HCT116 (cell line): ENCODE results near the gene PLCB4. TPM values are rescaled to one million over a fixed set of nuclear protein-coding genes. Genes with fewer than 3 reads are reported as not detected.

Experiments
- ATAC-seq: fragments of 200-7000 bp; cut with Tn5 transposase; 2 replicates; pipeline ENCODE4 v1.9.1; 2020; ENCODE audit warnings: mild to moderate bottlenecking, moderate library complexity
- BruUV-seq: library from RNA; stranded (reverse); fragments of 400-500 nt; replicated peaks from 2 replicates; lab custom pipeline; 2021; lab: Mats Ljungman, UMichigan
- CTCF ChIA-PET: fragments of 300-600 bp; sonication (Branson Sonifier 250); formaldehyde crosslinking; loops from one replicate; lab custom pipeline; 2021; ENCODE audit warnings: antibody characterized with exemption; lab: Charles Lee
- POLR2A ChIA-PET: fragments of 300-600, 350-600 bp; sonication (Branson Sonifier 250); formaldehyde crosslinking; loops from one replicate; lab custom pipeline; 2021; ENCODE audit warnings: antibody characterized with exemption; lab: Charles Lee
- RAD21 ChIA-PET, 2 experiments: fragments of 300-600 bp; sonication (Branson Sonifier 250); formaldehyde crosslinking; loops; one replicate each; lab custom pipeline; 2023; ENCODE audit warnings: low total read pairs in 2 of 2; ENCODE audit not compliant: uncharacterized antibody in 2 of 2, unreplicated experiment in 2 of 2, low non-redundant PET in 1 of 2; lab: Charles Lee
- DNase-seq: peaks from one replicate; pipeline ENCODE4 v3.0.0-alpha.2; 2010; ENCODE audit warnings: low read depth, low spot score
- H2AFZ ChIP-seq: fragments of 200-600 bp; shearing (Covaris generic), sonication (generic); 2 replicates; pipeline ENCODE4 v1.6.1; 2017; ENCODE audit warnings: low read depth, mixed run types, mixed read lengths, antibody characterized with exemption, low read length; ENCODE audit not compliant: poor library complexity, severe bottlenecking
- H3K27ac ChIP-seq: 2 replicates; pipeline ENCODE4 v1.5.1; 2012; ENCODE audit warnings: low read depth, low read length
- H3K27me3 ChIP-seq: fragments of 200-600 bp; sonication (generic); 2 replicates; pipeline ENCODE4 v1.6.1; 2016; ENCODE audit warnings: mixed run types, low read length, mixed read lengths; ENCODE audit not compliant: insufficient read depth
- H3K36me3 ChIP-seq, 2 experiments: fragments of 200-500 bp in 1 of 2; fragments of 200-600 bp in 1 of 2; sonication (Bioruptor generic) in 1 of 2; sonication (generic) in 1 of 2; 2 replicates each; pipeline versions ENCODE4 v1.5.1 to v1.6.1; 2014 to 2016; ENCODE audit warnings: low read length in 2 of 2, inconsistent platforms in 1 of 2, mixed read lengths in 1 of 2, mixed run types in 1 of 2; ENCODE audit not compliant: insufficient read depth in 2 of 2, control insufficient read depth in 1 of 2
- H3K4me1 ChIP-seq, 2 experiments: fragments of 200-600 bp in 1 of 2; sonication (generic) in 1 of 2; 2 replicates each; pipeline versions ENCODE4 v1.5.1 to v1.6.1; 2012 to 2017; ENCODE audit warnings: low read length in 2 of 2, inconsistent platforms in 1 of 2, mild to moderate bottlenecking in 1 of 2, mixed read lengths in 1 of 2, mixed run types in 1 of 2, moderate library complexity in 1 of 2; ENCODE audit not compliant: insufficient read depth in 2 of 2, control insufficient read depth in 1 of 2
- H3K4me2 ChIP-seq: fragments of 200-600 bp; sonication (generic); 2 replicates; pipeline ENCODE4 v1.6.1; 2017; ENCODE audit warnings: mixed run types, low read length, mixed read lengths
- H3K4me3 ChIP-seq, 2 experiments: fragments of 200-600 bp in 1 of 2; sonication (generic) in 1 of 2; replicated peaks in 1 of 2; 2 replicates each; pipeline ENCODE4 v1.5.1; 2011 to 2016; ENCODE audit warnings: low read length in 2 of 2, control low read depth in 1 of 2, low read depth in 1 of 2, mild to moderate bottlenecking in 1 of 2, mixed read lengths in 1 of 2, mixed run types in 1 of 2
- H3K79me2 ChIP-seq: fragments of 200-600 bp; sonication (generic); 2 replicates; pipeline ENCODE4 v1.6.1; 2017; ENCODE audit warnings: mild to moderate bottlenecking, mixed run types, low read length, moderate library complexity, mixed read lengths; ENCODE audit not compliant: insufficient read depth
- H3K9ac ChIP-seq: fragments of 200-600 bp; sonication (generic); 2 replicates; pipeline ENCODE4 v1.6.1; 2016; ENCODE audit warnings: low read length, mixed read lengths
- H3K9me2 ChIP-seq: fragments of 200-600 bp; sonication (generic), shearing (Covaris generic); 2 replicates; pipeline ENCODE4 v1.6.1; 2017; ENCODE audit warnings: mixed run types, mild to moderate bottlenecking, moderate library complexity; ENCODE audit not compliant: insufficient read depth
- H3K9me3 ChIP-seq, 2 experiments: fragments of 200-500 bp in 1 of 2; fragments of 200-600 bp in 1 of 2; sonication (Bioruptor generic) in 1 of 2; sonication (generic) in 1 of 2; 2 replicates each; pipeline ENCODE4 v1.6.1; 2014 to 2017; ENCODE audit warnings: low read length in 2 of 2, mixed read lengths in 2 of 2, inconsistent platforms in 1 of 2, low read depth in 1 of 2, mild to moderate bottlenecking in 1 of 2, mixed run types in 1 of 2, moderate library complexity in 1 of 2; ENCODE audit not compliant: control insufficient read depth in 1 of 2, insufficient read depth in 1 of 2
- H4K20me1 ChIP-seq: fragments of 200-600 bp; sonication (generic), shearing (Covaris generic); 2 replicates; pipeline ENCODE4 v1.6.1; 2017; ENCODE audit warnings: mixed run types, mild to moderate bottlenecking, moderate library complexity; ENCODE audit not compliant: insufficient read depth
- CBX3 ChIP-seq: IDR thresholded peaks from 2 replicates; pipeline ENCODE4 v1.6.1; 2012; ENCODE audit warnings: low read depth
- CEBPB ChIP-seq: IDR thresholded peaks from 2 replicates; pipeline ENCODE4 v1.6.1; 2012; ENCODE audit warnings: low read depth
- EGR1 ChIP-seq: IDR thresholded peaks from 2 replicates; pipeline ENCODE4 v1.6.1; 2012; ENCODE audit warnings: low read depth
- ELF1 ChIP-seq: IDR thresholded peaks from 2 replicates; pipeline ENCODE4 v1.6.1; 2012; ENCODE audit warnings: low read depth, borderline replicate concordance
- EZH2 ChIP-seq: fragments of 200-600 bp; sonication (generic); IDR thresholded peaks from 2 replicates; pipeline ENCODE4 v1.6.1; 2017; ENCODE audit warnings: antibody characterized with exemption, mixed run types
- FOSL1 ChIP-seq: IDR thresholded peaks from 2 replicates; pipeline ENCODE4 v1.6.1; 2012; ENCODE audit warnings: low read depth
- POLR2AphosphoS5 ChIP-seq: IDR thresholded peaks from 2 replicates; pipeline ENCODE4 v1.6.1; 2011; ENCODE audit warnings: mild to moderate bottlenecking, low read depth, low read length, moderate library complexity
- RAD21 ChIP-seq: IDR thresholded peaks from 2 replicates; pipeline ENCODE4 v1.6.1; 2012; ENCODE audit warnings: low read depth, mild to moderate bottlenecking
- SIN3A ChIP-seq: IDR thresholded peaks from 2 replicates; pipeline ENCODE4 v1.6.1; 2012; ENCODE audit warnings: low read depth
- SP1 ChIP-seq: IDR thresholded peaks from 2 replicates; pipeline ENCODE4 v1.6.1; 2012; ENCODE audit warnings: low read depth
- SRF ChIP-seq: IDR thresholded peaks from 2 replicates; pipeline ENCODE4 v1.6.1; 2012; ENCODE audit warnings: low read depth
- TCF7L2 ChIP-seq: IDR thresholded peaks from 2 replicates; pipeline ENCODE4 v1.7.0; 2011; ENCODE audit warnings: borderline replicate concordance, inconsistent platforms; ENCODE audit not compliant: insufficient read depth, insufficient read length; ENCODE audit errors: extremely low read depth
- YY1 ChIP-seq: IDR thresholded peaks from 2 replicates; pipeline ENCODE4 v1.6.1; 2011; ENCODE audit warnings: low read length, low read depth, moderate library complexity, mild to moderate bottlenecking; ENCODE audit not compliant: insufficient replicate concordance; ENCODE audit errors: extremely low read depth
- ZFX ChIP-seq: fragments of 450-650 bp; IDR thresholded peaks from 2 replicates; pipeline ENCODE4 v1.6.1; 2017
- ZNF274 ChIP-seq: fragments of 200-500 bp; sonication (Bioruptor generic); IDR thresholded peaks from 2 replicates; pipeline ENCODE4 v1.6.1; 2014; ENCODE audit warnings: mild to moderate bottlenecking, low read depth, low read length, inconsistent platforms
- intact Hi-C: fragments of 100-400 bp; cut with micrococcal nuclease; formaldehyde crosslinking; loops from 2 replicates; pipeline ENCODE4 v1.10.0; 2022
- total RNA-seq: library from RNA; stranded (reverse); gene quantifications from one replicate; pipeline ENCODE4 v1.2.1, GENCODE V29; 2021; ENCODE audit not compliant: unreplicated experiment
- TF ChIP-seq, protein P1 (sequence below): IDR thresholded peaks from 2 replicates; pipeline ENCODE4 v1.6.1; 2011; ENCODE audit warnings: mild to moderate bottlenecking, low read length, moderate library complexity; ENCODE audit not compliant: insufficient replicate concordance; ENCODE audit errors: extremely low read depth
- TF ChIP-seq, protein P2 (sequence below), 3 experiments: fragments of 200-600 bp in 1 of 3; sonication (generic) in 1 of 3; IDR thresholded peaks in 2 of 3; conservative IDR thresholded peaks in 1 of 3; 2 replicates each; pipeline ENCODE4 v1.5.1; 2012 to 2017; ENCODE audit warnings: low read depth in 2 of 3, low read length in 2 of 3, antibody characterized with exemption in 1 of 3, borderline replicate concordance in 1 of 3, control low read depth in 1 of 3, mild to moderate bottlenecking in 1 of 3, mixed read lengths in 1 of 3, mixed run types in 1 of 3, moderate library complexity in 1 of 3; ENCODE audit not compliant: insufficient read depth in 1 of 3
- TF ChIP-seq, protein P3 (sequence below): IDR thresholded peaks from 2 replicates; pipeline ENCODE4 v1.6.1; 2012
- TF ChIP-seq, protein P4 (sequence below): IDR thresholded peaks from 2 replicates; pipeline ENCODE4 v1.6.1; 2012; ENCODE audit warnings: low read depth
- TF ChIP-seq, protein P5 (sequence below): IDR thresholded peaks from 2 replicates; pipeline ENCODE4 v1.6.1; 2012

Gene PLCB4
- total RNA-seq, 1 experiment from 2014 or later: 2.5 TPM

DNA sequence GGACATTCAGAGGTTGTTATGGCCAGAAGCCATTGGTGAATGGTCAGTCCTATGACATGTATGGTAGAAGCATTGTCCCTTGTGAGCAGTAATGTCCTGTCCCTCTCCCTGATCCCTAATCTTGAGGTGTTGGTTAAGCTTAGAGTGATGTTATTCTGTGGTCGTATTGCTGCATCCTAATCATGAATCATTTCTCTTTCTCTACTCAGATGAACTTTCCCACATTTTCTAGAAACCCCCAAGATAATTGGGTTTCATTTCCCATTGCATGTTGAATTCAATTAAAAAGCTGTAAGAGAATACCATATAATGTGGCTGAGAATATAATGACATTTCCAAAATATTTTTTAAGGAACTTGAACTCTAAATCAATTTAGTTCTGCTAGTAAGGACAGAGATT is 175.1 kb downstream of the PLCB4 start:
- ChIA-PET RAD21 (no interaction called here), POLR2A (interaction anchor here (1.6 kb wide), 1 partner anchor 10 kb away, joined by 5 read pairs; no protein-coding TSS in a partner anchor), CTCF (no interaction called here)
- no TSS peak for BruUV-seq
- TF ChIP-seq EZH2 (no peak), SIN3A (no peak), CBX3 (no peak), FOSL1 (no peak), SRF (no peak), ZFX (no peak), YY1 (no peak), CEBPB (no peak), TCF7L2 (no peak), ELF1 (no peak), RAD21 (no peak), SP1 (no peak), POLR2AphosphoS5 (no peak), EGR1 (no peak), ZNF274 (no peak)
- TF ChIP-seq, protein P1, sequence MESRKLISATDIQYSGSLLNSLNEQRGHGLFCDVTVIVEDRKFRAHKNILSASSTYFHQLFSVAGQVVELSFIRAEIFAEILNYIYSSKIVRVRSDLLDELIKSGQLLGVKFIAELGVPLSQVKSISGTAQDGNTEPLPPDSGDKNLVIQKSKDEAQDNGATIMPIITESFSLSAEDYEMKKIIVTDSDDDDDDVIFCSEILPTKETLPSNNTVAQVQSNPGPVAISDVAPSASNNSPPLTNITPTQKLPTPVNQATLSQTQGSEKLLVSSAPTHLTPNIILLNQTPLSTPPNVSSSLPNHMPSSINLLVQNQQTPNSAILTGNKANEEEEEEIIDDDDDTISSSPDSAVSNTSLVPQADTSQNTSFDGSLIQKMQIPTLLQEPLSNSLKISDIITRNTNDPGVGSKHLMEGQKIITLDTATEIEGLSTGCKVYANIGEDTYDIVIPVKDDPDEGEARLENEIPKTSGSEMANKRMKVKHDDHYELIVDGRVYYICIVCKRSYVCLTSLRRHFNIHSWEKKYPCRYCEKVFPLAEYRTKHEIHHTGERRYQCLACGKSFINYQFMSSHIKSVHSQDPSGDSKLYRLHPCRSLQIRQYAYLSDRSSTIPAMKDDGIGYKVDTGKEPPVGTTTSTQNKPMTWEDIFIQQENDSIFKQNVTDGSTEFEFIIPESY: no peak
- TF ChIP-seq, protein P2, sequence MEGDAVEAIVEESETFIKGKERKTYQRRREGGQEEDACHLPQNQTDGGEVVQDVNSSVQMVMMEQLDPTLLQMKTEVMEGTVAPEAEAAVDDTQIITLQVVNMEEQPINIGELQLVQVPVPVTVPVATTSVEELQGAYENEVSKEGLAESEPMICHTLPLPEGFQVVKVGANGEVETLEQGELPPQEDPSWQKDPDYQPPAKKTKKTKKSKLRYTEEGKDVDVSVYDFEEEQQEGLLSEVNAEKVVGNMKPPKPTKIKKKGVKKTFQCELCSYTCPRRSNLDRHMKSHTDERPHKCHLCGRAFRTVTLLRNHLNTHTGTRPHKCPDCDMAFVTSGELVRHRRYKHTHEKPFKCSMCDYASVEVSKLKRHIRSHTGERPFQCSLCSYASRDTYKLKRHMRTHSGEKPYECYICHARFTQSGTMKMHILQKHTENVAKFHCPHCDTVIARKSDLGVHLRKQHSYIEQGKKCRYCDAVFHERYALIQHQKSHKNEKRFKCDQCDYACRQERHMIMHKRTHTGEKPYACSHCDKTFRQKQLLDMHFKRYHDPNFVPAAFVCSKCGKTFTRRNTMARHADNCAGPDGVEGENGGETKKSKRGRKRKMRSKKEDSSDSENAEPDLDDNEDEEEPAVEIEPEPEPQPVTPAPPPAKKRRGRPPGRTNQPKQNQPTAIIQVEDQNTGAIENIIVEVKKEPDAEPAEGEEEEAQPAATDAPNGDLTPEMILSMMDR (IDR thresholded peaks at IDR 0.05 in 2 of 3, conservative IDR thresholded peaks at IDR 0.05 in 1 of 3; ENCODE audit: borderline replicate concordance in 1 of 3, insufficient read depth in 1 of 3, low read depth in 2 of 3, low read length in 2 of 3): no peak
- TF ChIP-seq, protein P3, sequence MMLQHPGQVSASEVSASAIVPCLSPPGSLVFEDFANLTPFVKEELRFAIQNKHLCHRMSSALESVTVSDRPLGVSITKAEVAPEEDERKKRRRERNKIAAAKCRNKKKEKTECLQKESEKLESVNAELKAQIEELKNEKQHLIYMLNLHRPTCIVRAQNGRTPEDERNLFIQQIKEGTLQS: no peak
- TF ChIP-seq, protein P4, sequence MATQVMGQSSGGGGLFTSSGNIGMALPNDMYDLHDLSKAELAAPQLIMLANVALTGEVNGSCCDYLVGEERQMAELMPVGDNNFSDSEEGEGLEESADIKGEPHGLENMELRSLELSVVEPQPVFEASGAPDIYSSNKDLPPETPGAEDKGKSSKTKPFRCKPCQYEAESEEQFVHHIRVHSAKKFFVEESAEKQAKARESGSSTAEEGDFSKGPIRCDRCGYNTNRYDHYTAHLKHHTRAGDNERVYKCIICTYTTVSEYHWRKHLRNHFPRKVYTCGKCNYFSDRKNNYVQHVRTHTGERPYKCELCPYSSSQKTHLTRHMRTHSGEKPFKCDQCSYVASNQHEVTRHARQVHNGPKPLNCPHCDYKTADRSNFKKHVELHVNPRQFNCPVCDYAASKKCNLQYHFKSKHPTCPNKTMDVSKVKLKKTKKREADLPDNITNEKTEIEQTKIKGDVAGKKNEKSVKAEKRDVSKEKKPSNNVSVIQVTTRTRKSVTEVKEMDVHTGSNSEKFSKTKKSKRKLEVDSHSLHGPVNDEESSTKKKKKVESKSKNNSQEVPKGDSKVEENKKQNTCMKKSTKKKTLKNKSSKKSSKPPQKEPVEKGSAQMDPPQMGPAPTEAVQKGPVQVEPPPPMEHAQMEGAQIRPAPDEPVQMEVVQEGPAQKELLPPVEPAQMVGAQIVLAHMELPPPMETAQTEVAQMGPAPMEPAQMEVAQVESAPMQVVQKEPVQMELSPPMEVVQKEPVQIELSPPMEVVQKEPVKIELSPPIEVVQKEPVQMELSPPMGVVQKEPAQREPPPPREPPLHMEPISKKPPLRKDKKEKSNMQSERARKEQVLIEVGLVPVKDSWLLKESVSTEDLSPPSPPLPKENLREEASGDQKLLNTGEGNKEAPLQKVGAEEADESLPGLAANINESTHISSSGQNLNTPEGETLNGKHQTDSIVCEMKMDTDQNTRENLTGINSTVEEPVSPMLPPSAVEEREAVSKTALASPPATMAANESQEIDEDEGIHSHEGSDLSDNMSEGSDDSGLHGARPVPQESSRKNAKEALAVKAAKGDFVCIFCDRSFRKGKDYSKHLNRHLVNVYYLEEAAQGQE: no peak
- TF ChIP-seq, protein P5, sequence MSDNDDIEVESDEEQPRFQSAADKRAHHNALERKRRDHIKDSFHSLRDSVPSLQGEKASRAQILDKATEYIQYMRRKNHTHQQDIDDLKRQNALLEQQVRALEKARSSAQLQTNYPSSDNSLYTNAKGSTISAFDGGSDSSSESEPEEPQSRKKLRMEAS: no peak
- no peak for DNase-seq
- H3K27ac ChIP-seq: no peak overlapping the region
- H2AFZ ChIP-seq: no peak overlapping the region
- no peak overlapping the region for H3K9ac ChIP-seq
- H4K20me1 ChIP-seq: no peaks in the 10 kb centered on the region
- no peak for ATAC-seq
- H3K36me3 ChIP-seq: no peaks in the 10 kb centered on the region
- peaks cover 14 to 18% of the 10 kb centered on the region in 2 experiments for H3K4me1 ChIP-seq
- no peaks in the 10 kb centered on the region for H3K9me2 ChIP-seq
- no peaks in the 10 kb centered on the region for H3K9me3 ChIP-seq
- H3K4me2 ChIP-seq: no peak overlapping the region
- no peaks in the 10 kb centered on the region for H3K79me2 ChIP-seq
- no peak overlapping the region for H3K4me3 ChIP-seq
- intact Hi-C loops: no loop called here
- no peaks in the 10 kb centered on the region for H3K27me3 ChIP-seq
